Neural crest cell (in vitro differentiated cells): ENCODE results near the gene ARHGAP28. TPM values are rescaled to one million over a fixed set of nuclear protein-coding genes. Genes with fewer than 3 reads are reported as not detected.

Source experiments
- DNase-seq: peaks from one replicate; pipeline ENCODE4 v3.0.0; 2021; ENCODE audit warnings: low read depth, mixed read lengths, low spot score
- H3K27ac Mint-ChIP-seq: one replicate; pipeline ENCODE4 v1.8.0; 2021; ENCODE audit warnings: mild to moderate bottlenecking, mixed read lengths; ENCODE audit not compliant: unreplicated experiment
- H3K27me3 Mint-ChIP-seq: 2 replicates; pipeline ENCODE4 v1.8.0; 2021; ENCODE audit warnings: low read depth, mild to moderate bottlenecking, mixed read lengths
- H3K36me3 Mint-ChIP-seq: 2 replicates; pipeline ENCODE4 v1.8.0; 2021; ENCODE audit warnings: low read depth, mild to moderate bottlenecking, mixed read lengths
- H3K4me1 Mint-ChIP-seq: 2 replicates; pipeline ENCODE4 v1.8.0; 2021; ENCODE audit warnings: mixed read lengths
- H3K4me3 Mint-ChIP-seq: one replicate; pipeline ENCODE4 v1.8.0; 2021; ENCODE audit warnings: mild to moderate bottlenecking, mixed read lengths
- H3K9me3 Mint-ChIP-seq: 2 replicates; pipeline ENCODE4 v1.8.0; 2021; ENCODE audit warnings: mixed read lengths
- CTCF ChIP-seq: fragments of 200-600 bp; sonication (generic); conservative IDR thresholded peaks from 2 replicates; pipeline ENCODE4 v1.5.0; 2021; ENCODE audit warnings: antibody characterized with exemption, mild to moderate bottlenecking
- total RNA-seq: library from RNA; stranded (reverse); gene quantifications from 2 replicates; pipeline ENCODE4 v1.2.1, GENCODE V29; 2021

The ARHGAP28 gene
- total RNA-seq, 1 donor from 2014 or later = 20.2 TPM

GRCh38 chr18:6885006-6885481 is 155.5 kb downstream of the ARHGAP28 start:
- TF ChIP-seq CTCF = no peak
- H3K27ac Mint-ChIP-seq = no peak overlapping the region
- H3K4me3 Mint-ChIP-seq = no peak overlapping the region
- peaks cover 22% of the 10 kb centered on the region for H3K4me1 Mint-ChIP-seq
- H3K9me3 Mint-ChIP-seq = no peaks in the 10 kb centered on the region
- no peak for DNase-seq
- H3K27me3 Mint-ChIP-seq = no peaks in the 10 kb centered on the region
- H3K36me3 Mint-ChIP-seq = peaks cover 5% of the 10 kb centered on the region

GRCh38 chr18:6885992-6886796 is 156.7 kb downstream of the ARHGAP28 start:
- Mint-ChIP-seq H3K27me3 (no peaks in the 10 kb centered on the region), H3K27ac (no peak overlapping the region), H3K9me3 (no peaks in the 10 kb centered on the region), H3K4me1 (peaks cover 10% of the 10 kb centered on the region), H3K36me3 (peaks cover 5% of the 10 kb centered on the region), H3K4me3 (no peak overlapping the region)
- peak; percentile 91 for TF ChIP-seq CTCF
- DNase-seq = peak; percentile 60

- H3K4me3 Mint-ChIP-seq = no peak overlapping the region
These were observed 157.3 kb downstream of the ARHGAP28 start for GRCh38 chr18:6886797-6887330.

GRCh38 chr18:6891788-6892187 is 162.3 kb downstream of the ARHGAP28 start:
- no peak overlapping the region for H3K4me3 Mint-ChIP-seq
- TF ChIP-seq CTCF = no peak
- no peaks in the 10 kb centered on the region for H3K9me3 Mint-ChIP-seq
- H3K27ac Mint-ChIP-seq = no peak overlapping the region
- H3K27me3 Mint-ChIP-seq = no peaks in the 10 kb centered on the region
- peaks cover 6% of the 10 kb centered on the region for H3K4me1 Mint-ChIP-seq
- no peak for DNase-seq
- peaks cover 8% of the 10 kb centered on the region for H3K36me3 Mint-ChIP-seq

More at GRCh38 chr18:6886797-6887330, 157.3 kb downstream of the ARHGAP28 start:
- Mint-ChIP-seq H3K9me3 (no peaks in the 10 kb centered on the region), H3K4me1 (peaks cover 6% of the 10 kb centered on the region), H3K27ac (no peak overlapping the region), H3K27me3 (no peaks in the 10 kb centered on the region), H3K36me3 (peaks cover 5% of the 10 kb centered on the region)
- no peak for DNase-seq
- TF ChIP-seq CTCF = no peak

GRCh38 chr18:6901286-6901926 is 171.9 kb downstream of the ARHGAP28 start:
- Mint-ChIP-seq H3K36me3 (peaks cover 34% of the 10 kb centered on the region), H3K27ac (no peak overlapping the region), H3K4me3 (no peak overlapping the region), H3K27me3 (no peaks in the 10 kb centered on the region), H3K9me3 (peaks cover 13% of the 10 kb centered on the region), H3K4me1 (no peaks in the 10 kb centered on the region)
- TF ChIP-seq CTCF = no peak
- DNase-seq = no peak
